ENCODE measurements around the gene CACNA2D4. TPM values are rescaled to one million over a fixed set of nuclear protein-coding genes. Genes with fewer than 3 reads are reported as not detected.

CACNA2D4 gene
- polyA plus RNA-seq, 3 donors, result 17.8 to 87.7 (median 22.1) TPM

GRCh38 chr12:1870086-1870485 lies 48.4 kb downstream of the CACNA2D4 start:
- peaks cover 0 to 6% of the 10 kb centered on the region in 2 donors for H3K27me3 ChIP-seq (ENCODE audit: control insufficient read depth in 2 of 2, insufficient read depth in 2 of 2, low read length in 2 of 2)
- H3K4me1 ChIP-seq (ENCODE audit: control insufficient read depth in 1 of 2, insufficient read depth in 2 of 2, low read length in 2 of 2), result no peaks in the 10 kb centered on the region
- no peak overlapping the region for H3K9ac ChIP-seq (ENCODE audit: insufficient read depth, low read length, poor library complexity, severe bottlenecking)
- Mint-ChIP-seq H3K4me1 (no peaks in the 10 kb centered on the region), H3K4me3 (no peak overlapping the region), H3K27ac (no peak overlapping the region), H3K36me3 (no peaks in the 10 kb centered on the region), H3K27me3 (ENCODE audit: low read depth in 3 of 3) (peaks cover 4 to 15% (median 9%) of the 10 kb centered on the region in 3 donors), H3K9me3 (peaks cover 14 to 34% (median 26%) of the 10 kb centered on the region in 7 donors)
- TF ChIP-seq, protein P1, sequence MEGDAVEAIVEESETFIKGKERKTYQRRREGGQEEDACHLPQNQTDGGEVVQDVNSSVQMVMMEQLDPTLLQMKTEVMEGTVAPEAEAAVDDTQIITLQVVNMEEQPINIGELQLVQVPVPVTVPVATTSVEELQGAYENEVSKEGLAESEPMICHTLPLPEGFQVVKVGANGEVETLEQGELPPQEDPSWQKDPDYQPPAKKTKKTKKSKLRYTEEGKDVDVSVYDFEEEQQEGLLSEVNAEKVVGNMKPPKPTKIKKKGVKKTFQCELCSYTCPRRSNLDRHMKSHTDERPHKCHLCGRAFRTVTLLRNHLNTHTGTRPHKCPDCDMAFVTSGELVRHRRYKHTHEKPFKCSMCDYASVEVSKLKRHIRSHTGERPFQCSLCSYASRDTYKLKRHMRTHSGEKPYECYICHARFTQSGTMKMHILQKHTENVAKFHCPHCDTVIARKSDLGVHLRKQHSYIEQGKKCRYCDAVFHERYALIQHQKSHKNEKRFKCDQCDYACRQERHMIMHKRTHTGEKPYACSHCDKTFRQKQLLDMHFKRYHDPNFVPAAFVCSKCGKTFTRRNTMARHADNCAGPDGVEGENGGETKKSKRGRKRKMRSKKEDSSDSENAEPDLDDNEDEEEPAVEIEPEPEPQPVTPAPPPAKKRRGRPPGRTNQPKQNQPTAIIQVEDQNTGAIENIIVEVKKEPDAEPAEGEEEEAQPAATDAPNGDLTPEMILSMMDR (IDR thresholded peaks at IDR 0.05), result no peak
- H3K4me3 ChIP-seq (replicated peaks in 1 of 3; ENCODE audit: low read depth in 2 of 3, low read length in 3 of 3), result no peak overlapping the region
- no peak overlapping the region for H3K4me2 ChIP-seq (replicated peaks; ENCODE audit: extremely low read depth, low read length, poor library complexity, severe bottlenecking)
- no peak overlapping the region for H2AFZ ChIP-seq (ENCODE audit: insufficient read depth, low read depth, low read length, poor library complexity, severe bottlenecking)
- 78% methylated on average over 7 of the region's 7 CpGs for WGBS (ENCODE audit: insufficient coverage)
- H3K9me3 ChIP-seq (replicated peaks in 1 of 2; ENCODE audit: control insufficient read depth in 1 of 2, insufficient read depth in 1 of 2, low read length in 2 of 2), result peaks cover 15% of the 10 kb centered on the region in 2 donors
- H3K27ac ChIP-seq (ENCODE audit: low read depth in 1 of 2, low read length in 2 of 2), result no peak overlapping the region
- intact Hi-C loops (cut with micrococcal nuclease), result no loop called here
- H4K20me1 ChIP-seq (ENCODE audit: insufficient read depth, low read length), result no peaks in the 10 kb centered on the region
- DNase-seq, result no peak
- H3K79me2 ChIP-seq (ENCODE audit: insufficient read depth, low read length), result no peaks in the 10 kb centered on the region
- H3K36me3 ChIP-seq (replicated peaks in 1 of 2; ENCODE audit: control insufficient read depth in 1 of 2, insufficient read depth in 2 of 2, low read length in 2 of 2), result no peaks in the 10 kb centered on the region

GRCh38 chr12:1869145-1869544 lies 49.3 kb downstream of the CACNA2D4 start:
- Mint-ChIP-seq H3K36me3 (no peaks in the 10 kb centered on the region), H3K9me3 (peaks cover 19 to 40% (median 31%) of the 10 kb centered on the region in 7 donors), H3K27ac (no peak overlapping the region), H3K4me3 (no peak overlapping the region), H3K4me1 (no peaks in the 10 kb centered on the region), H3K27me3 (ENCODE audit: low read depth in 3 of 3) (peaks cover 9 to 23% (median 18%) of the 10 kb centered on the region in 3 donors)
- Histone ChIP-seq H3K36me3 (replicated peaks in 1 of 2; ENCODE audit: control insufficient read depth in 1 of 2, insufficient read depth in 2 of 2, low read length in 2 of 2) (no peaks in the 10 kb centered on the region), H3K4me1 (ENCODE audit: control insufficient read depth in 1 of 2, insufficient read depth in 2 of 2, low read length in 2 of 2) (no peaks in the 10 kb centered on the region), H2AFZ (ENCODE audit: insufficient read depth, low read depth, low read length, poor library complexity, severe bottlenecking) (no peak overlapping the region), H3K79me2 (ENCODE audit: insufficient read depth, low read length) (no peaks in the 10 kb centered on the region), H3K27me3 (ENCODE audit: control insufficient read depth in 2 of 2, insufficient read depth in 2 of 2, low read length in 2 of 2) (peaks cover 0 to 12% of the 10 kb centered on the region in 2 donors), H3K27ac (ENCODE audit: low read depth in 1 of 2, low read length in 2 of 2) (no peak overlapping the region), H3K9ac (ENCODE audit: insufficient read depth, low read length, poor library complexity, severe bottlenecking) (no peak overlapping the region), H3K9me3 (replicated peaks in 1 of 2; ENCODE audit: control insufficient read depth in 1 of 2, insufficient read depth in 1 of 2, low read length in 2 of 2) (peaks cover 15 to 23% of the 10 kb centered on the region in 2 donors), H3K4me3 (replicated peaks in 1 of 3; ENCODE audit: low read depth in 2 of 3, low read length in 3 of 3) (no peak overlapping the region), H4K20me1 (ENCODE audit: insufficient read depth, low read length) (no peaks in the 10 kb centered on the region), H3K4me2 (replicated peaks; ENCODE audit: extremely low read depth, low read length, poor library complexity, severe bottlenecking) (no peak overlapping the region)
- DNase-seq, result no peak
- intact Hi-C loops (cut with micrococcal nuclease), result no loop called here
- 99% methylated on average over 6 of the region's 10 CpGs for WGBS (ENCODE audit: insufficient coverage)
- TF ChIP-seq, protein P1 (IDR thresholded peaks at IDR 0.05), result no peak
